ENCODE measurements around the gene ANKRD11.
"Not testable (repeated sequence)": the region's sequence is repeated elsewhere in the genome, so short reads cannot be mapped to it uniquely, and the experiment has no call there.

ANKRD11 gene

DNA sequence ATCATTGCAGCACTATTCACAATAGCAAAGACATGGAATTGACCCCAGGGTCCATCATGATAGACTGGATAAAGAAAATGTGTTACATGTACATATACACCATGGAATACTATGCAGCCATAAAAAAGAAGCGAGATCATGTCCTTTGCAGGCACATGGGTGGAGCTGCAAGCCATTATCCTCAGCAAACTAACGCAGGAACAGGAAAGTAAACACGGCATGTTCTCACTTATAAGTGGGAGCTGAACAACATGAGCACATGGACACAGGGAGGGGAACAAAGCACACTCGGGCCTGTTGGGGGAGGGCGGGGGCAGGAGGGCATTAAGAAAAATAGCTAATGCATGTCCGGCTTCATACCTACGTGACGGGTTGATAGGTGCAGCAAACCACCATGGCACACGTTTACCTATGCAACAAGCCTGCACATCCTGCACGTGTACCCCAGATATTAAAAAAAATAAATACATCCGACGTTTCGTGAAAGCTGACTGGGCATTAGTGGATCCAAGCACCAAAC, 243.9 kb downstream of the ANKRD11 start:
- TF ChIP-seq, protein P1, sequence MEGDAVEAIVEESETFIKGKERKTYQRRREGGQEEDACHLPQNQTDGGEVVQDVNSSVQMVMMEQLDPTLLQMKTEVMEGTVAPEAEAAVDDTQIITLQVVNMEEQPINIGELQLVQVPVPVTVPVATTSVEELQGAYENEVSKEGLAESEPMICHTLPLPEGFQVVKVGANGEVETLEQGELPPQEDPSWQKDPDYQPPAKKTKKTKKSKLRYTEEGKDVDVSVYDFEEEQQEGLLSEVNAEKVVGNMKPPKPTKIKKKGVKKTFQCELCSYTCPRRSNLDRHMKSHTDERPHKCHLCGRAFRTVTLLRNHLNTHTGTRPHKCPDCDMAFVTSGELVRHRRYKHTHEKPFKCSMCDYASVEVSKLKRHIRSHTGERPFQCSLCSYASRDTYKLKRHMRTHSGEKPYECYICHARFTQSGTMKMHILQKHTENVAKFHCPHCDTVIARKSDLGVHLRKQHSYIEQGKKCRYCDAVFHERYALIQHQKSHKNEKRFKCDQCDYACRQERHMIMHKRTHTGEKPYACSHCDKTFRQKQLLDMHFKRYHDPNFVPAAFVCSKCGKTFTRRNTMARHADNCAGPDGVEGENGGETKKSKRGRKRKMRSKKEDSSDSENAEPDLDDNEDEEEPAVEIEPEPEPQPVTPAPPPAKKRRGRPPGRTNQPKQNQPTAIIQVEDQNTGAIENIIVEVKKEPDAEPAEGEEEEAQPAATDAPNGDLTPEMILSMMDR (IDR thresholded peaks at IDR 0.05; ENCODE audit: insufficient read depth, low read depth, low read length, missing control alignments), result no peak
- no peak overlapping the region; the same call in 1 of the 2 replicates for H3K4me3 ChIP-seq (ENCODE audit: low read depth, low read length)
- no peak for DNase-seq (ENCODE audit: low read depth)

DNA sequence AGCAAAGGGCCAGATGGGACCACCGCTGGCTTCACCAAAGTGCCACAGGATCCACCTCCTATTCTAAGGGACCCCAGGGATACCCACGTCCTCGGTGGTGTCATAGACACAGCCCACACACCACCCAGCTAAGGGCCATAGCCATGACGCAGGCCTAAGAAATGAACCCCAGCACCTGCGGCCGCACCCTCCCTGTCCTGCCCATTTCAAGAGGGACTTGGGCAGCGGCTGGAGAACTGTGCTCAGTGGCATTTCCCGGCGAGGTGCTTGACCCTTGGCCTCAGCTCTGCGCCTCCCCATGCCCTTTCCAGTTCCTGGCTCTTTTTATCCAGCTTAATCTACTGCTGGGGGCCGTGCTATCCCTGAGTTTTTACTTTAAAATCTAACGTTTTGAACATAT, 245.6 kb downstream of the ANKRD11 start:
- TF ChIP-seq, protein P1 (IDR thresholded peaks at IDR 0.05; ENCODE audit: insufficient read depth, low read depth, low read length, missing control alignments), result no peak
- H3K4me3 ChIP-seq (ENCODE audit: low read depth, low read length), result no peak overlapping the region
- DNase-seq (ENCODE audit: low read depth), result no peak

DNA sequence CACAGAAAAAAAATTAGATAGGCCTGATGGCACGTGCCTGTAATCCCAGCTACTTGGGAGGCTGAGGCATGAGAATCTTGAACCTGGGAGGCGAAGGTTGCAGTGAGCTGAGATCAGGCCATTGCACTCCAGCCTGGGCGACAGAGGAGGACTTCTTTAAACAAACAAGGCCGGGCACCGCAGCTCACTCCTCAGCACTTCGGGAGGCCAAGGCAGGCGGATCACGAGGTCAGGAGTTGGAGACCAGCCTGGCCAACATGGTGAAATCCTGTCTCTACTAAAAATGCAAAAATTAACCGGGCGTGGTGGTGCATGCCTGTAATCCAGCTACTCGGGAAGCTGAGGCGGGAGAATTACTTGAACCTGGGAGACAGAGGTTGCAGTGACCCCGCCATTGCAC, 246.1 kb downstream of the ANKRD11 start:
- H3K4me3 ChIP-seq (ENCODE audit: low read depth, low read length); DNase-seq (ENCODE audit: low read depth): not testable (repeated sequence)

DNA sequence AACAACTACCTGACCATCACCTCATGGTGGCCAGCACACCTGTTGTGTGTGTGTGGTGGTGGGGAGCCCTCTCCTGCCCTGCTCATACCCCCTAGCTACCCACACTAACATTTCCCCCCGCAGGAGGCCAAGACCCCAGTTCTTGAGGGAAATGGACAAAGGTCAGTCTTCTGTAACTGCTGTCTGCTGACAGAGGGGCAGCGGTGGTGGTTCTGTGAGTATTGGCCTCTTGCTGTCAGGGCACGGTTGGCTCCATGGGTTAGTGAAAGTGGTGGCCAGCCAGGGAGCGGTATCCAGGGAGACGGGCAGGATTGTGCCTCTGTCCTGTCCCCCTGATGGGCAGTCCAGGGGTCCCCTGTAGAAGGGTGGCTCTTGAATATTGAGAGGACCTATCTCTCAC, 246.7 kb downstream of the ANKRD11 start:
- DNase-seq (ENCODE audit: low read depth), result no peak
- H3K4me3 ChIP-seq (ENCODE audit: low read depth, low read length), result no peak overlapping the region
- TF ChIP-seq, protein P1 (IDR thresholded peaks at IDR 0.05; ENCODE audit: insufficient read depth, low read depth, low read length, missing control alignments), result no peak

DNA sequence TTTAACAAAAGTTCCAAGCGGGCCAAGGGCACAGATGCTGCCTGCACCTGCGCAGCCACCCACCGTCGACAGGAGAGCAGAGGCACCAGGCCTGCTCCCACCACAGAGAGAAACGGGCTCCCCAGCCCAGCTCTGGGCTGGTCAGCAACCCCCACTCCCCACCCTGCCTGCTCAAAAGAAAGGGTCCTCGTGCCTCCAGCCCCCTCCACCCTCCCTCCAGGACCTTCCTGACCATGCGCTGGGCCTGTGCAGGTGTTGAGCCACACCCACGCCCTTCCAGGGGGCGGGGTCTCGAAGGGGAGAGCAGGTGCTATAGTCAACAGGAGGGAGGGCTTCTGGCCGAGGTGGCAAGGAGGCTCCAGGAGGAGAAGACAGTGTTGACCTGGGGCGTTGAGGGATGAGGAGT, 247.6 kb downstream of the ANKRD11 start:
- H3K4me3 ChIP-seq (ENCODE audit: low read depth, low read length), result no peak overlapping the region
- TF ChIP-seq, protein P1 (IDR thresholded peaks at IDR 0.05; ENCODE audit: insufficient read depth, low read depth, low read length, missing control alignments), result no peak
- DNase-seq (ENCODE audit: low read depth), result no peak

DNA sequence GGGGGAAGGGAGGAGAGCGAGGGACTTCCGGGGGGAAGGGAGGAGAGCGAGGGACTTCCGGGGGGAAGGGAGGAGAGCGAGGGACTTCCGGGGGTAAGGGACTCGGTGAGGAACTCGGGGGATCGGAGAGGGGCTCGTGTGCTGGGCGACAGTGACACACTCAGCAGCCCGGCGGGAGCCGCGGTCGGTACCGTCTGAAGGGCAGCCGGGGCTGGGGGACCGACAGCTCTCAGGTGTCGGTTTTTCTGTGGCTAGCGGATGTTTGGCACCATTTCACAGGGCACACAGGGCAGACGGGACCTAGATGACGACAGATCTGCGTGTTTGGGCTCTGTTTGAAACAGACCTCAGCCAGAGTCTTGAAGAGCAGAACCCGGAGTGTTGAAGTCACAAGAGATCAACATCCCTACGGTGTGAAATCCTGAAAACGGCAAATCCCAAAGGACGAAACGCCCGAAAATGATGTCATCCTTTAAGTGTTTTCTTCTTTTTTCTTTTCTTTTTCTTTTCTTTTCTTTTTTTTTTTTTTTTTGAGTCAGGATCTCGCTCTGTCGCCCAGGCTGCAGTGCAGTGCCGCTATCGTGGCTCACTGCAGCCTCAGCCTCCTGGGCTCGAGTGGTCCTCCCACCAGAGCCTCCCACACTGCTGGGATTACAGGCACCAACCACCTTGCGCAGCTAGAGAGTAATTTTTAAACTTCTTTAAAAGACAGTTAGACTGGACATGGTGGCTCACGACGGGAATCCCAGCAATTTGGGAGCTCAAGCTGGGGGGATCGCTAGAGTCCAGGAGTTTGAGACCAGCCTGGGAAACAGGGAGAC, 249.0 kb downstream of the ANKRD11 start:
- DNase-seq (ENCODE audit: low read depth), result peak; percentile 91
- peak overlapping the region; percentile 98 for H3K4me3 ChIP-seq (ENCODE audit: low read depth, low read length)
- TF ChIP-seq, protein P1 (IDR thresholded peaks at IDR 0.05; ENCODE audit: insufficient read depth, low read depth, low read length, missing control alignments), result no peak

DNA sequence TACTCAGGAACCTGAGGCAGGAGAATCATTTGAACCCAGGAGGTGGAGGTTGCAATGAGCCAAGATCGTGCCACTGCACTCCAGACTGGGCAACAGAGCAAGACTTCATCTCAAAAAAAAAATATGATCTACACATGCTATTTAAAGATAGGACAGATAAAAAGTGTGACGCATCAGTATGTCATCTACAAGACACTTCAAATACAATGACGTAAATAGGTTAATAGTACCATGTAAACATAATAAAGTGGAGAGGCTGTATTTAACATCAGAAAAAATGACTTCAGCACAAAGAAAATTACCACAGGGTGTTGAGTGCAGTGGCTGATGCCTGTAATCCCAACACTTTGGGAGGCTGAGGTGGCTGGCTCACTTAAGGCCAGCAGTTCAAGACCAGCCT, 252.6 kb downstream of the ANKRD11 start:
- TF ChIP-seq, protein P1 (IDR thresholded peaks at IDR 0.05; ENCODE audit: insufficient read depth, low read depth, low read length, missing control alignments), result no peak
- H3K4me3 ChIP-seq (ENCODE audit: low read depth, low read length), result no peak overlapping the region
- DNase-seq (ENCODE audit: low read depth), result no peak
